Neutrophil (primary cell): Measurements from ENCODE around the gene NEMF.

Experiments used
- H3K27ac ChIP-seq: fragments of 200-600 bp; sonication (generic); 2 replicates; pipeline ENCODE4 v1.5.1; 2016; ENCODE audit warnings: mild to moderate bottlenecking, moderate library complexity
- H3K27me3 ChIP-seq: fragments of 200-600 bp; sonication (generic); 2 replicates; pipeline ENCODE4 v1.6.0; 2016; ENCODE audit warnings: mild to moderate bottlenecking
- H3K36me3 ChIP-seq: fragments of 200-600 bp; sonication (generic); 2 replicates; pipeline ENCODE4 v1.5.1; 2017
- H3K4me1 ChIP-seq, 2 experiments: fragments of 200-600 bp in 1 of 2; sonication (generic) in 1 of 2; 1 replicate in 1 of 2; 2 replicates in 1 of 2; pipeline versions ENCODE4 v1.5.1 to v1.6.1; 2013 to 2016; ENCODE audit warnings: low read depth in 1 of 2, low read length in 1 of 2, mild to moderate bottlenecking in 1 of 2, moderate library complexity in 1 of 2; ENCODE audit not compliant: control insufficient read depth in 1 of 2, insufficient read depth in 1 of 2
- H3K4me3 ChIP-seq, 2 experiments: fragments of 200-600 bp in 1 of 2; sonication (generic) in 1 of 2; 1 replicate in 1 of 2; 2 replicates in 1 of 2; pipeline ENCODE4 v1.5.1; 2013 to 2016; ENCODE audit warnings: low read depth in 1 of 2, low read length in 1 of 2, mild to moderate bottlenecking in 1 of 2, moderate library complexity in 1 of 2
- H3K9me3 ChIP-seq: fragments of 200-600 bp; sonication (generic); 2 replicates; pipeline ENCODE4 v1.5.1; 2016
- CTCF ChIP-seq: fragments of 200-600 bp; sonication (generic); IDR thresholded peaks from 2 replicates; pipeline ENCODE4 v1.5.1; 2016; ENCODE audit warnings: antibody characterized with exemption

The NEMF gene

GRCh38 chr14:49852301-49853157, at the start of gene NEMF:
NEMF (minus strand) TSS chr14:49852788; CDS start chr14:49852753, 35 bp downstream.
- peak within 1 kb of the TSS; percentile 67 to 90 for H3K4me3 ChIP-seq
- peak; percentile 71 for TF ChIP-seq CTCF
- H3K36me3 ChIP-seq, result peaks cover 24% of the 10 kb centered on the region
- no peaks in the 10 kb centered on the region for H3K9me3 ChIP-seq
- peak within 1 kb of the TSS; percentile 89 for H3K27ac ChIP-seq
- H3K27me3 ChIP-seq, result no peaks in the 10 kb centered on the region
- peaks cover 23 to 25% of the 10 kb centered on the region in 2 experiments for H3K4me1 ChIP-seq

- no peak for TF ChIP-seq CTCF
- Histone ChIP-seq H3K4me1 (peaks cover 7 to 18% of the 10 kb centered on the region in 2 experiments), H3K4me3 (no peak overlapping the region), H3K27ac (no peak overlapping the region), H3K36me3 (no peaks in the 10 kb centered on the region), H3K9me3 (no peaks in the 10 kb centered on the region), H3K27me3 (no peaks in the 10 kb centered on the region)
Measured at GRCh38 chr14:49900973-49901372, 48.4 kb upstream of the NEMF start.

- Histone ChIP-seq H3K4me1 (peaks cover 31 to 42% of the 10 kb centered on the region in 2 experiments), H3K27me3 (no peaks in the 10 kb centered on the region), H3K4me3 (no peak overlapping the region), H3K36me3 (peaks cover 19% of the 10 kb centered on the region), H3K9me3 (no peaks in the 10 kb centered on the region), H3K27ac (no peak overlapping the region)
- no peak for TF ChIP-seq CTCF
Measured at GRCh38 chr14:49898485-49898884, 45.9 kb upstream of the NEMF start.

- Histone ChIP-seq H3K4me3 (no peak overlapping the region), H3K27me3 (no peaks in the 10 kb centered on the region), H3K27ac (no peak overlapping the region), H3K9me3 (no peaks in the 10 kb centered on the region), H3K36me3 (peaks cover 24% of the 10 kb centered on the region), H3K4me1 (peaks cover 31 to 46% of the 10 kb centered on the region in 2 experiments)
- TF ChIP-seq CTCF, result no peak
Measured at GRCh38 chr14:49897965-49898364, 45.4 kb upstream of the NEMF start.

- H3K27me3 ChIP-seq, result no peaks in the 10 kb centered on the region
- TF ChIP-seq CTCF, result no peak
- peaks cover 24% of the 10 kb centered on the region for H3K36me3 ChIP-seq
- H3K27ac ChIP-seq, result no peak overlapping the region
- peaks cover 32 to 46% of the 10 kb centered on the region in 2 experiments for H3K4me1 ChIP-seq
- no peak overlapping the region for H3K4me3 ChIP-seq
- H3K9me3 ChIP-seq, result no peaks in the 10 kb centered on the region
Measured at GRCh38 chr14:49897414-49897813, 44.8 kb upstream of the NEMF start.
